ENCODE measurements around the gene P2RY1.

DNA sequence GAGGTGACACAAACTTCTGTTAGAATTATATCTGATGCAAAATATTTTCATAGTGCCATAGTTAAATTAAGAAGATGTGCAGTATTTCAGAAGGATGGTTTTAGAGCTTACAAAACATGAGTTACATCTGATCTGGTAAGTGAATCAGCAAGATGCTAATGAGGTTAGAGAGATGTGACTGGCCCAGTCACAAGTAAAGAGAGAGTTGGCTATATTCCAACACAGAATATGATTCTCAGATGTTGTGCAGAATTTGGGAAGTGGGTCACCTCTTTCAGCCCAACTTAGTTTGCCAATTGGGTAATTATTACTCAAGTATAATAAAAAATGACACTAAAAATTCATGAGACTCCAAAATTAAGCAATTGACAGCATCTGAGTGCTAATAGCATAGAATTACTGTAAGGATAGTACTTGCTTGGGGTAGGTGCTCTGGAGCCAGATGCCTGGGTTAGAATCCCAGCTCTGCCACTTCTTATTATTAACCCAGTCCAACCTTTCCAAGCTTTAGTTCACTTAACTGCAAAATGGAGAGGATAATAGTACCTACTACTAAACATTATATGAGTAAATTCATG is 30.8 kb downstream of the P2RY1 start:
- TF ChIP-seq POLR2A (IDR thresholded peaks at IDR 0.05) (no peak), CTCF (IDR thresholded peaks at IDR 0.05) (no peak)
